Inferior parietal cortex (tissue), 1 donor: ENCODE results near the gene C8A.

Experiments
- DNase-seq: peaks from one replicate; pipeline ENCODE4 v3.0.0-alpha.2; 2016; ENCODE audit errors: extremely low spot score

C8A gene

GRCh38 chr1:56967355-56967754 is 112.8 kb downstream of the C8A start:
- DNase-seq, result no peak
